HG03045 (cell line): ENCODE measurements around the gene SIL1.
"Not testable (repeated sequence)": the region's sequence is repeated elsewhere in the genome, so short reads cannot be mapped to it uniquely, and the experiment has no call there.

ENCODE experiments used
- ATAC-seq: cut with Tn5 transposase; IDR thresholded peaks from one replicate; pipeline ENCODE4 v1.9.1; 2021; ENCODE audit warnings: mild to moderate bottlenecking, moderate library complexity; ENCODE audit not compliant: unreplicated experiment

Gene SIL1

GRCh38 chr5:139038613-139039305 is 159.4 kb downstream of the SIL1 start:
- ATAC-seq, result no peak

GRCh38 chr5:139037732-139038131 is 160.4 kb downstream of the SIL1 start:
- ATAC-seq, result no peak

DNA sequence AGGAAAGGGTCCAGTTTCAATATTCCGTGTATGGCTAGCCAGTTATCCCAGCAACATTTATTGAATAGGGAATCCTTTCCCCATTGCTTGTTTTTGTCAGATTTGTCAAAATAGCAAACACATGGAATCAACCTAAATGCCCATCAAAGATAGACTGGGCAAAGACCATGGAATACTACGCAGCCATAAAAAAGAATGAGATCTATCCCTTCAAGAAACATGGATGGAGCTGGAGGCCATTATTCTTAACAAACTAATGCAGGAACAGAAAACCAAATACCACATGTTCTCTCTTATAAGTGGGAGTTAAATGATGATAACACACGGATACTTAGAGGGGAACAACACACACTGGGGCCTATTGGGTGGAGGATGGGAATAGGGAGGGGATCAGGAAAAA is 161.8 kb downstream of the SIL1 start:
- not testable (repeated sequence) for ATAC-seq

DNA sequence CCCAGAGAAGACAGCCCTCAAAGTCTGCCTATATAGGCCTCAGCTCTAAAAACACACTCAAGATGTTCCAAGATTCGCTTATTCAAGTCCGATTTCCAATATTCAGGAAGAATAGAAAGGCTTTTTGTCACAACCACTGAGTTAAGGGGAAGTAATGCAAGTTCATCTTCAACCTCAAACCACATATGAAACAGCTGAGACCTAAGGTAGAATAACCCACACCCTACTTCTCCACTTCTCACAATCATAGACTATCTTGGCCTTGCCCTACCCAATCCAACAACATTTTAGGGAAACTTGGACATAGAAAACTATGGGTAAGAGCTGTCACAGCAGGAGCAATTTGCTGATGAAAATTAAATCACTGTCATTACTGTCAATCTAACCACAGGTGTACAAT is 171.0 kb downstream of the SIL1 start:
- ATAC-seq, result no peak

DNA sequence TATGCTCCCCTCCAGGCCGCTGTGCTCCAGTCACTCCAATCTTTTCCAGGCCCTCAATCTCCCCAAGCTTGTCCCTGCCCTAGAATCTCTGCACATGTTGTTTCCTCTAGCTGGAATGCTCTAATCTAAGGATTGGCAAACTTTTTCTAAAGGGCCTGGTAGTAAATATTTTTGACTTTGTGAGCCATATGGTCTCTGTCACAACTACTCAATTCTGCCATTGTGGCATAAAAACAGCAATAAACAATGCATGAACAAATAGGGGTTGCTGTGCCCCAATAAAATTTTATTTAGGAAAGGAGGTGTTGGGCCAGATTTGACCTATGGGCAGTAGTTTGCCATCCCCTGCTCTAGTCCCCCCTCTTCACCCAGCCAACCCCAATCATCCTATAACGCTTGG is 172.5 kb downstream of the SIL1 start:
- no peak for ATAC-seq

- ATAC-seq, result no peak
Observed at GRCh38 chr5:139023286-139023685, 174.9 kb downstream of the SIL1 start.

DNA sequence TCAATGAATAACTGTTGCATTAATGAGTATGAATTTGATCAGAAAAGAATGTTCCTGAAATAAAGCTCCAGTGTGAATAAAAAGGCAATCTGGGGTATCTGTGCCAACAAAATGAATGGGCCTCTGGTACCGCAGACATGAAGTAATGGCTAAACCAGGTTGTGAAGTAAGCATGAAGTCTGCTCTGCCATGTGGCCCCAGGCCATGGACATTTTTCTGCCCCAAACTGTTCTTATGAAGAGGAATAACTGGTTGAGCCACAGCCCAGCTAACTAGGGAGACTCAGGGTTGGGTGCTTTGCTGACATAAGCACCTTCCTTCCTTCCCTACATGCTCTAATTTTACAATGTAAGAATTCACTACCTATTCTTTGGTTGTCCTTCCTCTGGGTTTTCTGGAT is 175.6 kb downstream of the SIL1 start:
- ATAC-seq, result no peak

DNA sequence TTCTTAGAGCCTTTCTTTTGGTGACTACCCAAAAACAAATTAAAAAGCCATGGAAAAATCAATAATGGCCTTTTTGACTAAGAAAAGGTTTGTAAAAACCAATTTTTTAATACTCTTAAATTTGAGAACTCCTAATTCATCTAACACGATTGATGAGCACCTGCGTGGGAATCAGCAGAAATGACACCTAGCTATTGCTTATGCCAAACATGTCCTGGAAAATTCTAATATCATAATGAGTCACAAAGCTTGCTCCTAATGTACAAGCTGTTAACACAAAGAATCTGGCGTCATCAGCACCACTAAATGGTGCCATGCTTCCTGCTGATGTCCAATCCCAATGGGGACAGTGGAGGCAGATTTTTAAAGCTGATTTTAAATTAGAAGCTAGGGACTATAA is 176.8 kb downstream of the SIL1 start:
- no peak for ATAC-seq

DNA sequence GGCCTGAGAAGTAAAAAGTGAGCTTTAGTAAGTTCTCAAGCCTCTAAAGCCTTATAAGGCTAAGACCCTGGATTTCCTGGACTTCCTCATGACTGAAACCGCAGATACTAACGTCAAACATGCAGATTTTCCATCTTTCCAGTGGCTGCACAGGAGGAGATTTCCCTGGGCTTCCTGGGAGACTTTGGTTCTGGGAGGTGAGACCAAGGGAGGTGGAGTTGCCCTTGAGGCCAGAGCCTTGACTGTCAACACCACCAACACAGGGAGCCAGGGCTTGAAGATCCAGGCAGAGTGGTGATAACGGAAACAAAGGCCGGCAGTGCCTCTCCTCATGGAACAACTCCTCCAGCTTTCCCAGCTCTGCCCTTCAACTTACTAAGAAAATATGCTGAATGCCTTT is 178.3 kb downstream of the SIL1 start:
- ATAC-seq, result no peak

DNA sequence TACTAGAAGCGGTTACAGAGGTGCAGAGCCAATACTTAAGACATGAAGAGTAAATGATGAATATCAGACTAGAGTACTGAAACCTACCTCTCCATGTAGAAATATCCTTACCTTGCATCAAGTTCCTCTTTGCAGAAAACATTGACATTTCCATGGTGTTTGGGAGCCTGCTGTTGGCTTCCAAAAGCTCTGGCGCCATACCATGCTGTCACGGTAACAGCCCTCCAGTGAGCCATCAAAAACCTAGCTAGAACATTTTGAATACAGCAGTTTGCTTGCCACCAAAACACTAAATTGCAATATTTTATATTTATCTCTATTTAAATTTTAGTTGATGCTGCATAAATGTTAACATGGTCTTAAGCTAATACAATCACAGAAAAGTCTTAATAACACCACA is 179.0 kb downstream of the SIL1 start:
- no peak for ATAC-seq

DNA sequence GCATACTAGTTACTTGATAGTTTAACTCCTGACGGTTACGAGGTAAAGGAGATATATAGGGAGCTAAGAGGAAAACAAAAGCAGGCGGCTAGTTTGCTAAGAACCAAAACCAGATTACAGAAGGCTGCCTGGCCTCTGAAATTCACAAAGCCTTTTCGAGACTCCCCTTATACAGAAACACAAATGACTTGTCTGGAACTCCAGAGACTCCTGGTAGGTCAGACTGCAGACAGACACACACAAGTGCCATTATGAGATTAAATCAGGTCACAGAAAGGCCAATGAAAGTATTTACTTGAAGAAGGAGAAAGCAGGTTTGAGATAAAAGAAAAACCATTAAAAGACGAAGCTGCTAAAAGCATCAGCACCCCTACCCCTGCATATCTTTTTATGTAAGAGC is 180.5 kb downstream of the SIL1 start:
- no peak for ATAC-seq

DNA sequence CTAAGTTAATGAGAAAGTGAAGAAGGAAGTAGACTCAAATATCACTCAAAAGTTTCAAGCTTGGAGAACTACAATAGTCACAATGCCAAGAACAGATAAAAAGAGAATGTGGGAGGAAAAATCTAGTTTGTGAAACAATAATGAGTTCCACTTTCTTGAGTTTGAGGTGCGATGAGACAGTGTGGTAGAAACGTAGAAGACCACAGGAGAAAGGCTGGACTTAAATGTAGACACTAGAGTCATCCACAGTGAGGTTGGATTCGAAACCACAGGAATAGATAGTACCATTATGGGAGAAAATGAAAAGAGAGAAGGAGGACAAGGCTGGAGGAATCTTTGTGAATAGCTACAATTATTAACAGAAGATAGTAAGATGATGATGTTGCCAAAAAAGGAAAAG is 182.0 kb downstream of the SIL1 start:
- no peak for ATAC-seq

DNA sequence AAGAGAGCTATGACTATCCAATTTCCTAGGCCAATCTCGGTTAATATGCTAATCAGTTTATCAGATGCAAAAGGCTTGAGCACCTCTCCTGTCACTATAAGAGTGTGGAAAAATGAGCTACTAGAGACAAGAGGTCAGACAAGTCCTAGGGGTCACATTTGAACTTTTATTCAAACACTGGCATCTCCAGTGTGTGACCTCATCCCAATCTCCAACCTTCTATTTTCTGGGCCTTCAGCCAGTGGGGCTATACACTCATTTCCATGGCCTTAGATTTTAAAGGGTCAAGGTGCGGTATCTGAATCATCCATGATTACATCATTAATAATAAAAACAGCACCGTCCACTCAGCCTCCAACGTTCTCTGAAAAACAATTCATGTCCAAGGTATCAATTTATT is 183.4 kb downstream of the SIL1 start:
- ATAC-seq, result no peak

- no peak for ATAC-seq
Observed at GRCh38 chr5:139012176-139012575, 186.0 kb downstream of the SIL1 start.

GRCh38 chr5:139011156-139011555 is 187.0 kb downstream of the SIL1 start:
- not testable (repeated sequence) for ATAC-seq

DNA sequence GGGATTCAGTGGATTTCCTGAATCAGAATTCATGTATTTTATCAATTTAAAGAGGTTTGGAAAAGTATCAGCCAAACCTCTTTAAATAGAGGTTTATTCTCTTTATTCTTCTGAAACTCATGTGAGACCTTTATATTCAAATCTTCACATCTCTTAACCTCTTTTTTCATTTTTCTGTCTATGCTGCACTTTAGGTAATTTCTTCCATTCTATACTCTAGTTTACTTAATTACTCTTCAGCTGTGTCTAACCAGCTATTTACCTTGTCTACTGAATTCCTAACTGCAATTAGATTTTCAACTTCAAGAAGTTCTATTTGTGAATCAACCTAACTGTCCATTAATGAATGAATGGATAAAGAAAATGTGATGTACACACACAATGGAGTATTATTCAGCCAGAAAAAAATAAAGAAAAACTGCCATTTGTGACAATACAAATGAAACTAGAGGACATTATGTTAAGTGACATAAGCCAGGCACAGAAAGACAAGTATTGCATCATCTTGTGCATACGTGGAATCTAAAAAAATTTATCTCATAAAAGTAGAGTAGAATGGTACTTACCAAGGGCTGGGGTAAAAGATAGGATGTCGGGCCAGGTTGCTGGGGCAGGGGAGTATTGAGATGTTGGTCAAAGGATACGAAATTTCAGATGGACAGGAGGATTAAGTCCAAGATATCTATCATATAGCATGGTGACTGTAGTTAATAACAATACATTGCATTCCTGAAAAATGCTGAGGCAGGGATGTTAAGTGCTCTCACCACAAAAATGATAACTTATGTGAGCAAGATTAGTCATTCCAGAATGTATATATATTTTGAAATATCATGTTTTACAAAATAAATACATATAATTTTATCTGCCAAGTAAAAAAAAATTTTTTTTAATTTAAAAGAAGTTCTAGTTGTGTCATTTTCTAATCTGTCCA is 193.5 kb downstream of the SIL1 start:
- ATAC-seq, result no peak

GRCh38 chr5:138999674-139000073 is 198.5 kb downstream of the SIL1 start:
- no peak for ATAC-seq

DNA sequence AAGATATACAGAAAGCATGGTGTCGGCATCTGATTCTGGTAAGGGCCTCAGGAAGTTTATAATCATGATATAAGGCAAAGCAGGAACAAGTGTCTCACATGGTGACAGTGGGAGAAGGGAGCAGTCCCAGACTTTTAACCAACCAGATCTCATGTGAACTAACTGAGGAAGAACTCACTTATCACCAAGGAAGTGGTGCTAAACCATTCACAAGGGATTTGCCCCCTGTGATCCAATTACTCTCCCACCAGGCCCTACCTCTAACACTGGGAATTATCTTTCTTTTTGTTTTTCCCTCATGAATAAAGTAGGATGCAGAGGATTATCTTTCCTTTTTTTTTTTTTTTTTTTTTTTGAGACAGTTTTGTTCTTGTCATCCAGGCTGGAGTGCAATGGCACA is 199.6 kb downstream of the SIL1 start:
- no peak for ATAC-seq

DNA sequence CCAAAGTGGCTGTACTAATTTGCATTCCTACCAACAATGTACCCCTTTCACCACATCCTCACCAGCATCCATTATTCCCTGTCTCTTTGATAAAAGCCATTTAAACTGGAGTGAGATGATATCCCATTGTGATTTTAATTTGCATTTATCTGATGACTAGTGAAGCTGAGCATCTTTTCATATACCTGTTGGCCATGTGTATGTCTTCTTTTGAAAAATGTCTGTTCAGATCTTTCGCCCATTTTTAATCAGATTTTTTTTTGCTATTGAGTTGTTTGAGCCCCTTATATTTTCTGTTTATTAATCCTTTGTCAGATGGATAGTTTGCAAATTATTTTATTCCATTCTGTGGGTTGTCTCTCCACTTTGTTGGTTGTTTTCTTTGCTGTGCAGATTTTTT is 202.0 kb downstream of the SIL1 start:
- ATAC-seq, result no peak

DNA sequence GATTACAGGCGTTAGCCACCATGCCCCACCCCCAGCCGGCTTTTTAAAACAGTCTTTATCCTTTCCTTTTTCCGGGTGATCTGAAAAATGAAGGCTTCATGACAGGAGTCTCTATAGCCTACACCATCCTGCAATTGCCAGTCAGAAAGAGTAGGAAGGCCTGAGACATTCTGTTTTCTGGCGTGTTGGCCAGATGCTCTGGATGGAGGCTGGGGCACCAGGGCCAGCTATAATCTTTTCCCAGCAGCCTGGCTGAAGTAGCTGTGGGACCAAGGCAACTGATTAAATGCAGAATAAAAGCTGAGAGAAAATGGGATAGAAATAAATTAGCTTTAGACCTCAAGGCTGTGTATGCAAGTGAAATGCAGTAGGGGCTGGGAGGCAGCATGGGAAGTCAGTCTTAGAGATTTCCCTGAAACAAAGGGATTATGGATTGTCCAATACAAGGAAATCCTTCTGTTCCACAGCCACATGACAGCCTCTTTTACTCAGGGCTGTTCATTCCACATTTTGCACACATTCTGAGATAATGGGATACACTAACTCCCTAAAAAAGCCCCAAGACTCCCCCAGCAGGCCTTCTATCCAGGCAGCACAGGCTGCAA is 207.1 kb downstream of the SIL1 start:
- ATAC-seq, result no peak

GRCh38 chr5:138989720-138990119 is 208.4 kb downstream of the SIL1 start:
- ATAC-seq, result no peak
